Thyroid gland (tissue), 4 donors: ENCODE data around the gene SPTLC3. TPM values are rescaled to one million over a fixed set of nuclear protein-coding genes. Genes with fewer than 3 reads are reported as not detected.

ENCODE experiments used
- DNase-seq, 2 donors: peaks; one replicate each; pipeline ENCODE4 v3.0.0-alpha.2; 2019
- H3K27ac ChIP-seq, 3 donors: fragments of 200-600 bp; sonication (generic); 1 replicate in 2 of 3; 2 replicates in 1 of 3; pipeline ENCODE4 v1.5.1; 2016 to 2019; ENCODE audit warnings: mild to moderate bottlenecking in 1 of 3, moderate library complexity in 1 of 3
- H3K27me3 ChIP-seq: fragments of 200-600 bp; sonication (generic); one replicate; pipeline ENCODE4 v1.5.1; 2019
- H3K36me3 ChIP-seq, 2 donors: fragments of 200-600 bp; sonication (generic); one replicate each; pipeline ENCODE4 v1.5.1; 2016 to 2019
- H3K4me1 ChIP-seq, 2 donors: fragments of 200-600 bp; sonication (generic); one replicate each; pipeline ENCODE4 v1.5.1; 2017 to 2019
- H3K4me3 ChIP-seq, 3 donors: fragments of 200-600 bp; sonication (generic); replicated peaks in 1 of 3; 1 replicate in 2 of 3; 2 replicates in 1 of 3; pipeline ENCODE4 v1.5.1; 2016; ENCODE audit warnings: mild to moderate bottlenecking in 1 of 3
- H3K9me3 ChIP-seq: fragments of 200-600 bp; sonication (generic); one replicate; pipeline ENCODE4 v1.5.1; 2017
- POLR2A ChIP-seq, 2 donors: fragments of 450-650 bp; IDR thresholded peaks; one replicate each; pipeline ENCODE4 v1.6.1; 2017; ENCODE audit warnings: antibody characterized with exemption in 2 of 2, mild to moderate bottlenecking in 2 of 2, moderate library complexity in 1 of 2
- WGBS, 2 donors: methylation state at CpG; one replicate each; pipeline ENCODE4 v1.1.5; 2017; 5-methylcytosine and 5-hydroxymethylcytosine counted together
- intact Hi-C: fragments of 100-400 bp; cut with DNase I; formaldehyde crosslinking; loops from one replicate; pipeline ENCODE4 v1.15.1; 2023
- total RNA-seq, 4 donors: library from RNA; depleted of rRNA; stranded (reverse); fragments of >200 nt; gene quantifications; one replicate each; pipeline ENCODE4 v1.2.3, GENCODE V29; 2016
- TF ChIP-seq, protein P1 (sequence below), 6 experiments: fragments of 200-600 bp in 3 of 6; fragments of 450-650 bp in 3 of 6; sonication (generic) in 3 of 6; IDR thresholded peaks; one replicate each; pipeline ENCODE4 v1.5.1; 2016 to 2019; ENCODE audit warnings: antibody characterized with exemption in 6 of 6, mild to moderate bottlenecking in 2 of 6, inconsistent platforms in 1 of 6, moderate library complexity in 1 of 6

SPTLC3 gene
- total RNA-seq, 4 donors from 2014 or later = 33.8 to 71.5 (median 37.7) TPM

DNA sequence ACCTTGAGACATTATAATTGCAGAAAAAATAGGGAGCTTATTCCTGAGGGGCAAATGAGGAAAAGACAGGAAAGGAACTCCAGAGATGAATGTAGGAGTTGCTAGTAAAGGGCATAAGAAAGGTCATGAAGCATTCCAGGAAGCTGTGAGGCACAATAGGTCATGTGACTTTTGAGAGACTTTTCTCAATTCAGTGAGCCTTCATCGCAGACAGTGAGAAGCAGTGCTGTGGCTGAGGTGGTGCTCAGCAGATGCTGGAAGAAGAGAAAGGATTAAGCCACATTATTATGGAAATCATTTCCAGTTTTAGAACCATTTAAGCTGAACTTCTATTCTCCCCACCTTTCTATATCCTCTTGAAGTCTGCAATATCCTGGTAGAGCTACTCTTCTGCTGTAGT is 4.1 kb downstream of the SPTLC3 start:
- TF ChIP-seq, protein P1, sequence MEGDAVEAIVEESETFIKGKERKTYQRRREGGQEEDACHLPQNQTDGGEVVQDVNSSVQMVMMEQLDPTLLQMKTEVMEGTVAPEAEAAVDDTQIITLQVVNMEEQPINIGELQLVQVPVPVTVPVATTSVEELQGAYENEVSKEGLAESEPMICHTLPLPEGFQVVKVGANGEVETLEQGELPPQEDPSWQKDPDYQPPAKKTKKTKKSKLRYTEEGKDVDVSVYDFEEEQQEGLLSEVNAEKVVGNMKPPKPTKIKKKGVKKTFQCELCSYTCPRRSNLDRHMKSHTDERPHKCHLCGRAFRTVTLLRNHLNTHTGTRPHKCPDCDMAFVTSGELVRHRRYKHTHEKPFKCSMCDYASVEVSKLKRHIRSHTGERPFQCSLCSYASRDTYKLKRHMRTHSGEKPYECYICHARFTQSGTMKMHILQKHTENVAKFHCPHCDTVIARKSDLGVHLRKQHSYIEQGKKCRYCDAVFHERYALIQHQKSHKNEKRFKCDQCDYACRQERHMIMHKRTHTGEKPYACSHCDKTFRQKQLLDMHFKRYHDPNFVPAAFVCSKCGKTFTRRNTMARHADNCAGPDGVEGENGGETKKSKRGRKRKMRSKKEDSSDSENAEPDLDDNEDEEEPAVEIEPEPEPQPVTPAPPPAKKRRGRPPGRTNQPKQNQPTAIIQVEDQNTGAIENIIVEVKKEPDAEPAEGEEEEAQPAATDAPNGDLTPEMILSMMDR (IDR thresholded peaks at IDR 0.05) = no peak
- peak in 1 of 2 donors; percentile 44 for TF ChIP-seq POLR2A (IDR thresholded peaks at IDR 0.05)
- peak; percentile 4 to 8 for DNase-seq
- H3K27ac ChIP-seq = peak overlapping the region in 1 of 3 donors; percentile 38
- no peaks in the 10 kb centered on the region for H3K27me3 ChIP-seq
- intact Hi-C loops = no loop called here
- H3K9me3 ChIP-seq = no peaks in the 10 kb centered on the region
- no peaks in the 10 kb centered on the region for H3K36me3 ChIP-seq
- H3K4me1 ChIP-seq = peaks cover 35 to 44% of the 10 kb centered on the region in 2 donors
- H3K4me3 ChIP-seq = no peak overlapping the region
- 38 to 44% methylated on average over 1 of the region's 1 CpG for WGBS, 2 donors

DNA sequence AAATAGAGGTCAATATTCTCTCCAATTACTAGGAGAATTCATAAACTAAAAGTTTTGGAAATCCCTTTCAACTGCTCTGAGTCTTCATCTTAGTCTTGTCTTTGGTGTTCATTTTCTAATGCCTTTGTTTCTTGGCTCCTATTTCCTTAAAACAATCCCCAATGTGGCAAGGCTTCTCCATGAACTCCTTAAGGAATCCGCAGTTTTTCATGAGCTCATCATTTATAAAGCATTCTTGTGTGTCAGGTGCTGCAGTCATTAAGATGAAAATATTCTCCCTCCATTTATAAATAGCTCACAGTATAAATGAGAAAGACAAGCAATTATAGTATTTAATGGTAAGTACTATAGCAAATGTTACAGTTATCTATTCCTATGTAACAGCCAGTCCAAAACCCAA is 4.6 kb downstream of the SPTLC3 start:
- H3K9me3 ChIP-seq = no peaks in the 10 kb centered on the region
- no peak for DNase-seq
- H3K27ac ChIP-seq = no peak overlapping the region
- H3K36me3 ChIP-seq = no peaks in the 10 kb centered on the region
- WGBS, 2 donors = 87 to 94% methylated on average over 1 of the region's 1 CpG
- TF ChIP-seq POLR2A (IDR thresholded peaks at IDR 0.05) = no peak
- TF ChIP-seq, protein P1 (IDR thresholded peaks at IDR 0.05) = no peak
- intact Hi-C loops = no loop called here
- H3K4me1 ChIP-seq = peaks cover 35 to 48% of the 10 kb centered on the region in 2 donors
- no peaks in the 10 kb centered on the region for H3K27me3 ChIP-seq
- H3K4me3 ChIP-seq = no peak overlapping the region

DNA sequence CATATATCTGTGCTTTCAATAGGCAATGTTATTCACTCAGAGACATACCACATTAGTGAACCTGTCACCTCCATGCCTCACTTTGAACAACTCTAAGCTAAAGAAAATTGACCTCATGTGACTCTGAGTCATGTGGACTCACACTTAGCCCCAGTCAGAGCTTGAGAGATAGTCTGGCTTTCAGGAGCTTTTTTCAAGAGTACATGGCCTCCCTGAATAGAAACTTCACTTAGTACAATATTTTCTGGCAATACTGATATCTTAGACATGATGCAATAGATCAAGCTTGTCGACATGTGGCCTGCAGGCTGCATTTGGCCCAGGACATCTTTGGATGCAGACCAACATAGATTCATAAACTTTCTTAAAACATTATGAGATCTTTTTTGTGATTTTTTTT is 8.5 kb downstream of the SPTLC3 start:
- no peak overlapping the region for H3K4me3 ChIP-seq
- no peak for DNase-seq
- WGBS, 2 donors = 74 to 93% methylated on average over 1 of the region's 1 CpG
- no peaks in the 10 kb centered on the region for H3K36me3 ChIP-seq
- H3K9me3 ChIP-seq = no peaks in the 10 kb centered on the region
- TF ChIP-seq POLR2A (IDR thresholded peaks at IDR 0.05) = no peak
- TF ChIP-seq, protein P1 (IDR thresholded peaks at IDR 0.05) = no peak
- no peaks in the 10 kb centered on the region for H3K27me3 ChIP-seq
- H3K27ac ChIP-seq = no peak overlapping the region
- peaks cover 14 to 24% of the 10 kb centered on the region in 2 donors for H3K4me1 ChIP-seq
- intact Hi-C loops = no loop called here

DNA sequence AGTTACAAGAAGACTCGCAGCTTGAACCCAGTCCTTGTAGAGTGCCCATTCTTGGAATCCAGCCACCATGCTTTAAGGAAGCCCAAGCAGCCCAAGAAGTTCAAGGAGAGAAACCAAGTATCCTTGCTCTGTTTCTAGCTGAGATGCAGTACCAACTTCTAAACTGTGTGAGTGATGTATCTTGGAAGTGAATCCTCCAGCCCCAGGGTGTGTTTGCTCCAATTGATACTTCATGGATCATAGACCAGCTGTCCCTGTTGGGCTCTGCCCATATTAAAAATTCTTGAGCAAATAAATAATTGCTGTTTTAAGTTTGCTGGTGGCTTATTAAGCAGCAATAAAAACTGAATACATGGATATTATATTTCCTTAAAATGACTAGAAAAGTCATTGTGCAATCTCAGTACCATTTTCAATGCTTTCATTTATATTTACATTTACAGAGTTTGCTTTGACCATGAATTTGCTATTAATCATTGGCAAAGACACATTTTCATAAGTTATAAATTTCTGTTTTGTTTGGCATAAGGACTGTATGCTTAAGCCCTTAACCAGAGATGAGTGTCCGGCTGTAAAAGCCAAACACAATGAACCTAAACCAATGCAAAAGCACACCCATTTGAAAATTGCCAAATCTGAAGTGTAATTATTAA is 9.2 kb downstream of the SPTLC3 start:
- Histone ChIP-seq H3K36me3 (no peaks in the 10 kb centered on the region), H3K27ac (no peak overlapping the region), H3K9me3 (no peaks in the 10 kb centered on the region), H3K4me1 (peaks cover 11 to 17% of the 10 kb centered on the region in 2 donors), H3K27me3 (no peaks in the 10 kb centered on the region), H3K4me3 (no peak overlapping the region)
- intact Hi-C loops = no loop called here
- 65 to 75% methylated on average over 2 of the region's 2 CpGs for WGBS, 2 donors
- TF ChIP-seq, protein P1 (IDR thresholded peaks at IDR 0.05) = no peak
- TF ChIP-seq POLR2A (IDR thresholded peaks at IDR 0.05) = no peak
- no peak for DNase-seq

DNA sequence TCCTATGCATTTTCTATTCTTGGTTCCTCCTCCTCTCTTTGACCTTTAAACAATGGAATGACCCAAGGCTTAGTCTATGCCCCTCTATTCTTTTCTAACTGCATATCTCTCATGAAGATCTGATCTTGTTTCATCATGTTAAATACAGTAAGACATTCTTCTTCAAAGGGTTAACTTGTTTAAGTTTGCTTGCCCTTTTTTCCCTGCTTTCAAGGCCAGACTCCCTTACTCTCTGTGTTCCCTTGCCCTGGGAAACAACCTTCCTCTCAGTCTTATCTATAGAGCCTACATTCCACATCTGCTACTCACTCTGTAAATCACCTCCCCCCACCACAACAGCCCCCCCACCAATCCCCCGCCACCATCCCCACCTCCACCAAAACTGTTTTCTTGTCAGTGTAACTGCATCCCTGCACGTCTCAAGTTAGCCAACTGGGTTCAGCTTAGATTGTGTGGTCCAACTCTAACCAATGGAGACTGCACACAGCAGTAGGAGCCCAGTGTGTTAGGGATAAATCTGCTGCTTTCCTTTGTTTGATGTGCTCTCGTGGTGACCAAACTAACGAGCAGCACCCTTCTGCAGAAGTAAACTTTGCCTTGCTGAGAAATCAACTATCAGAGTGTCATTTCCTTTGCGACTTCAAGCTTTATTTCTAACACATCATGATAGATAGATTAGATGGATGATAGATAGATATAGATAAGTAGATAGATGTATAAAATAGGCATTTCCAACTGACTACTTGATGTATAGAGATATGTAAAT is 12.6 kb downstream of the SPTLC3 start:
- TF ChIP-seq POLR2A (IDR thresholded peaks at IDR 0.05) = no peak
- TF ChIP-seq, protein P1 (IDR thresholded peaks at IDR 0.05) = no peak
- no peaks in the 10 kb centered on the region for H3K36me3 ChIP-seq
- intact Hi-C loops = no loop called here
- no peak for DNase-seq
- 85 to 95% methylated on average over 5 of the region's 5 CpGs for WGBS, 2 donors
- H3K27ac ChIP-seq = no peak overlapping the region
- no peak overlapping the region for H3K4me3 ChIP-seq
- peaks cover 6 to 7% of the 10 kb centered on the region in 2 donors for H3K4me1 ChIP-seq
- no peaks in the 10 kb centered on the region for H3K27me3 ChIP-seq
- H3K9me3 ChIP-seq = no peaks in the 10 kb centered on the region
